Suprapubic skin (tissue), 4 donors: ENCODE measurements around the gene PRR4.

Experiments used
- EP300 ChIP-seq: sonication (generic); formaldehyde crosslinking; IDR thresholded peaks from one replicate; pipeline ENCODE4 v1.6.1; 2017; ENCODE audit warnings: antibody characterized with exemption
- POLR2A ChIP-seq, 2 donors: fragments of 450-650 bp; IDR thresholded peaks; one replicate each; pipeline ENCODE4 v1.6.1; 2017; ENCODE audit warnings: antibody characterized with exemption in 2 of 2, mild to moderate bottlenecking in 2 of 2, moderate library complexity in 2 of 2
- POLR2AphosphoS5 ChIP-seq, 3 donors: sonication (generic); formaldehyde crosslinking; IDR thresholded peaks; one replicate each; pipeline ENCODE4 v1.6.1; 2017; ENCODE audit warnings: antibody characterized with exemption in 3 of 3
- TF ChIP-seq, protein P1 (sequence below), 2 donors: fragments of 200-600 bp in 1 of 2; fragments of 450-650 bp in 1 of 2; sonication (generic) in 1 of 2; IDR thresholded peaks; one replicate each; pipeline ENCODE4 v1.5.1; 2016 to 2019; ENCODE audit warnings: antibody characterized with exemption in 2 of 2, mild to moderate bottlenecking in 1 of 2, moderate library complexity in 1 of 2

DNA sequence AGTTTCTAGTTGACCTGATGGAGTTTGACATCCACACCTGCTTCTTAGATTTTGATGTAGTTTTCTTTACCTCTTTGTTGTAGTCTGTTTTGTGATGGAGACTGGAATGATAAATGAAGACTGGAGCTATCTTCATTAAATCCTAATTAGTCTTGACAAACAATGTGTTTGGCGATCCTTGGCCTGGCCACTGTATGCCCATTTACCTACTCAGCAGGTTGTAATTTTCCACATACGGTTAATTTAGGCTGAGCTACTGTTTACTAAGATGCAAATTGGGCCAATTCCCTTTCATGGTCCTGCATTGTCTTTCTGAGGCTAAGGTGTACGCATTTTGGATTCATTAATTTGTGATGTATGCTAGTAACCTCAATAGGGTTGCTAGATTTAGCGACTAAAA lies 46.7 kb downstream of the PRR4 start, which contains the start of gene TAS2R7:
- TF ChIP-seq, protein P1, sequence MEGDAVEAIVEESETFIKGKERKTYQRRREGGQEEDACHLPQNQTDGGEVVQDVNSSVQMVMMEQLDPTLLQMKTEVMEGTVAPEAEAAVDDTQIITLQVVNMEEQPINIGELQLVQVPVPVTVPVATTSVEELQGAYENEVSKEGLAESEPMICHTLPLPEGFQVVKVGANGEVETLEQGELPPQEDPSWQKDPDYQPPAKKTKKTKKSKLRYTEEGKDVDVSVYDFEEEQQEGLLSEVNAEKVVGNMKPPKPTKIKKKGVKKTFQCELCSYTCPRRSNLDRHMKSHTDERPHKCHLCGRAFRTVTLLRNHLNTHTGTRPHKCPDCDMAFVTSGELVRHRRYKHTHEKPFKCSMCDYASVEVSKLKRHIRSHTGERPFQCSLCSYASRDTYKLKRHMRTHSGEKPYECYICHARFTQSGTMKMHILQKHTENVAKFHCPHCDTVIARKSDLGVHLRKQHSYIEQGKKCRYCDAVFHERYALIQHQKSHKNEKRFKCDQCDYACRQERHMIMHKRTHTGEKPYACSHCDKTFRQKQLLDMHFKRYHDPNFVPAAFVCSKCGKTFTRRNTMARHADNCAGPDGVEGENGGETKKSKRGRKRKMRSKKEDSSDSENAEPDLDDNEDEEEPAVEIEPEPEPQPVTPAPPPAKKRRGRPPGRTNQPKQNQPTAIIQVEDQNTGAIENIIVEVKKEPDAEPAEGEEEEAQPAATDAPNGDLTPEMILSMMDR (IDR thresholded peaks at IDR 0.05) = no peak
- no peak for TF ChIP-seq POLR2A (IDR thresholded peaks at IDR 0.05)
- TF ChIP-seq POLR2AphosphoS5 (IDR thresholded peaks at IDR 0.05) = no peak
- no peak for TF ChIP-seq EP300
